GM19043 (cell line): ENCODE data around the gene MGAT4C.
"Not testable (repeated sequence)": the region's sequence is repeated elsewhere in the genome, so short reads cannot be mapped to it uniquely, and the experiment has no call there.

Experiments
- ATAC-seq: cut with Tn5 transposase; IDR thresholded peaks from one replicate; pipeline ENCODE4 v1.9.1; 2021; ENCODE audit warnings: low read depth; ENCODE audit not compliant: unreplicated experiment

MGAT4C gene

GRCh38 chr12:86256163-86256562 lies at the start of gene MGAT4C:
TSS of gene MGAT4C (minus strand) at chr12:86256391.
- ATAC-seq: no peak

- not testable (repeated sequence) for ATAC-seq
Measured at GRCh38 chr12:86296396-86296795, 40.2 kb upstream of the MGAT4C start.

- no peak for ATAC-seq
Measured at GRCh38 chr12:86293682-86294240, 37.6 kb upstream of the MGAT4C start.

GRCh38 chr12:86292480-86292879 lies 36.3 kb upstream of the MGAT4C start:
- ATAC-seq: no peak

GRCh38 chr12:86290615-86291014 lies 34.4 kb upstream of the MGAT4C start:
- no peak for ATAC-seq

- ATAC-seq: no peak
Measured at GRCh38 chr12:86286119-86286518, 29.9 kb upstream of the MGAT4C start.

- no peak for ATAC-seq
Measured at GRCh38 chr12:86283620-86284019, 27.4 kb upstream of the MGAT4C start.

- ATAC-seq: no peak
Measured at GRCh38 chr12:86275356-86275755, 19.2 kb upstream of the MGAT4C start.

- no peak for ATAC-seq
Measured at GRCh38 chr12:86265329-86265695, 9.1 kb upstream of the MGAT4C start.

GRCh38 chr12:86264451-86265328 lies 8.5 kb upstream of the MGAT4C start:
- ATAC-seq: no peak

GRCh38 chr12:86261578-86261977 lies 5.4 kb upstream of the MGAT4C start:
- no peak for ATAC-seq

- ATAC-seq: no peak
Measured at GRCh38 chr12:86261142-86261541, 5.0 kb upstream of the MGAT4C start.

- no peak for ATAC-seq
Measured at GRCh38 chr12:86260183-86260582, 4.0 kb upstream of the MGAT4C start.

- no peak for ATAC-seq
Measured at GRCh38 chr12:86257134-86257533, 943 bp upstream of the MGAT4C start.

GRCh38 chr12:86254399-86255107 lies 1.6 kb downstream of the MGAT4C start:
- ATAC-seq: no peak

GRCh38 chr12:86249851-86250250 lies 6.3 kb downstream of the MGAT4C start:
- ATAC-seq: no peak

GRCh38 chr12:86249276-86249675 lies 6.9 kb downstream of the MGAT4C start:
- no peak for ATAC-seq

GRCh38 chr12:86247871-86248270 lies 8.3 kb downstream of the MGAT4C start:
- ATAC-seq: no peak

GRCh38 chr12:86241600-86241999 lies 14.6 kb downstream of the MGAT4C start:
- ATAC-seq: no peak

- no peak for ATAC-seq
Measured at GRCh38 chr12:86234316-86234855, 21.8 kb downstream of the MGAT4C start.

GRCh38 chr12:86233126-86233525 lies 23.1 kb downstream of the MGAT4C start:
- ATAC-seq: no peak
